MCF 10A (cell line): ENCODE measurements around the gene CDH24. TPM values are rescaled to one million over a fixed set of nuclear protein-coding genes. Genes with fewer than 3 reads are reported as not detected.

ENCODE experiments used
- BruUV-seq: library from RNA; stranded (reverse); fragments of 400-500 nt; replicated peaks from 2 replicates; lab custom pipeline; 2021; lab: Mats Ljungman, UMichigan
- CTCF ChIA-PET: fragments of 300-600 bp; sonication (Branson Sonifier 250); formaldehyde crosslinking; extraction: SDS; loops from one replicate; lab custom pipeline; 2021; ENCODE audit warnings: antibody characterized with exemption, inconsistent platforms; lab: Yijun Ruan, JAX
- POLR2A ChIA-PET: fragments of 300-600, 350-650 bp; sonication (Branson Sonifier 250); formaldehyde crosslinking; extraction: SDS; loops from one replicate; lab custom pipeline; 2020; ENCODE audit warnings: antibody characterized with exemption, inconsistent platforms; lab: Yijun Ruan, JAX
- DNase-seq: peaks from one replicate; pipeline ENCODE4 v3.0.0-alpha.2; 2018; ENCODE audit not compliant: unreplicated experiment
- H3K27ac Mint-ChIP-seq: one replicate; pipeline ENCODE4 v1.8.0; 2022; ENCODE audit warnings: mild to moderate bottlenecking, low read depth, mixed read lengths; ENCODE audit not compliant: unreplicated experiment
- H3K27me3 Mint-ChIP-seq: one replicate; pipeline ENCODE4 v1.8.0; 2022; ENCODE audit warnings: mixed read lengths; ENCODE audit not compliant: insufficient read depth, unreplicated experiment
- H3K36me3 Mint-ChIP-seq: one replicate; pipeline ENCODE4 v1.8.0; 2022; ENCODE audit warnings: mild to moderate bottlenecking, moderate library complexity, mixed read lengths; ENCODE audit not compliant: insufficient read depth, unreplicated experiment
- H3K4me1 Mint-ChIP-seq: one replicate; pipeline ENCODE4 v1.8.0; 2022; ENCODE audit warnings: mixed read lengths; ENCODE audit not compliant: insufficient read depth, unreplicated experiment
- H3K4me3 Mint-ChIP-seq: one replicate; pipeline ENCODE4 v1.8.0; 2022; ENCODE audit warnings: mild to moderate bottlenecking, moderate library complexity, mixed read lengths; ENCODE audit not compliant: unreplicated experiment
- H3K9me3 Mint-ChIP-seq: one replicate; pipeline ENCODE4 v1.8.0; 2022; ENCODE audit warnings: mixed read lengths; ENCODE audit not compliant: unreplicated experiment
- intact Hi-C: fragments of 100-400 bp; cut with micrococcal nuclease; formaldehyde crosslinking; loops from 2 replicates; pipeline ENCODE4 v1.14.1; 2022
- total RNA-seq: library from RNA; stranded (reverse); gene quantifications from 2 replicates; pipeline ENCODE4 v1.2.3, GENCODE V29; 2022
- TF ChIP-seq, protein P1 (sequence below): fragments of 200-600 bp; IDR thresholded peaks from one replicate; pipeline ENCODE4 v1.8.0; 2022; ENCODE audit warnings: antibody characterized with exemption, mild to moderate bottlenecking; ENCODE audit not compliant: unreplicated experiment

The CDH24 gene
- total RNA-seq, 1 experiment from 2014 or later = 4.9 TPM

DNA sequence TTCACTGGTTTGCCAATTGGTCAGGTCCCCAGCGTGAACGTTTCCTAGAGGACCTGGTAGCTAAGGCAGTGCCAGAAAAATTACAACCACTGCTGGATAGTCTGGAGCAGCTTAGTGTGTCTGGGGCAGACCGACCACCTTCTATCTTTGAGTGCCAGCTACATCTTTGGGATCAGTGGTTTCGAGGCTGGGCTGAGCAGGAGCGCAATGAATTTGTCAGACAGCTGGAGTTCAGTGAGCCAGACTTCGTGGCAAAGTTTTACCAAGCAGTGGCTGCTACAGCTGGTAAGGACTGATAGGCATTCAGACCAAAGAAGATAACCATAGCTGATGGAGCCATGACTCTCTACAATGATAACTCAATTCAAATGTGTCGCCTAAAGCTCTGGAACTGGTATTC, 40.5 kb upstream of the CDH24 start:
- no TSS peak for BruUV-seq
- ChIA-PET CTCF (interaction anchor here (0.6 to 1.5 kb wide), 6 partner anchors 20 to 196 kb away, joined by 3 to 8 read pairs (median 4); no protein-coding TSS in a partner anchor), POLR2A (interaction anchor here (0.8 to 1.2 kb wide), 2 partner anchors 29 to 112 kb away, joined by 3 to 4 read pairs; no protein-coding TSS in a partner anchor)
- intact Hi-C loops = no loop called here
- H3K9me3 Mint-ChIP-seq = no peaks in the 10 kb centered on the region
- H3K36me3 Mint-ChIP-seq = peaks cover 35% of the 10 kb centered on the region
- H3K27ac Mint-ChIP-seq = no peak overlapping the region
- H3K27me3 Mint-ChIP-seq = no peaks in the 10 kb centered on the region
- no peak for DNase-seq
- H3K4me1 Mint-ChIP-seq = peaks cover 21% of the 10 kb centered on the region
- H3K4me3 Mint-ChIP-seq = no peak overlapping the region
- TF ChIP-seq, protein P1, sequence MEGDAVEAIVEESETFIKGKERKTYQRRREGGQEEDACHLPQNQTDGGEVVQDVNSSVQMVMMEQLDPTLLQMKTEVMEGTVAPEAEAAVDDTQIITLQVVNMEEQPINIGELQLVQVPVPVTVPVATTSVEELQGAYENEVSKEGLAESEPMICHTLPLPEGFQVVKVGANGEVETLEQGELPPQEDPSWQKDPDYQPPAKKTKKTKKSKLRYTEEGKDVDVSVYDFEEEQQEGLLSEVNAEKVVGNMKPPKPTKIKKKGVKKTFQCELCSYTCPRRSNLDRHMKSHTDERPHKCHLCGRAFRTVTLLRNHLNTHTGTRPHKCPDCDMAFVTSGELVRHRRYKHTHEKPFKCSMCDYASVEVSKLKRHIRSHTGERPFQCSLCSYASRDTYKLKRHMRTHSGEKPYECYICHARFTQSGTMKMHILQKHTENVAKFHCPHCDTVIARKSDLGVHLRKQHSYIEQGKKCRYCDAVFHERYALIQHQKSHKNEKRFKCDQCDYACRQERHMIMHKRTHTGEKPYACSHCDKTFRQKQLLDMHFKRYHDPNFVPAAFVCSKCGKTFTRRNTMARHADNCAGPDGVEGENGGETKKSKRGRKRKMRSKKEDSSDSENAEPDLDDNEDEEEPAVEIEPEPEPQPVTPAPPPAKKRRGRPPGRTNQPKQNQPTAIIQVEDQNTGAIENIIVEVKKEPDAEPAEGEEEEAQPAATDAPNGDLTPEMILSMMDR = no peak

DNA sequence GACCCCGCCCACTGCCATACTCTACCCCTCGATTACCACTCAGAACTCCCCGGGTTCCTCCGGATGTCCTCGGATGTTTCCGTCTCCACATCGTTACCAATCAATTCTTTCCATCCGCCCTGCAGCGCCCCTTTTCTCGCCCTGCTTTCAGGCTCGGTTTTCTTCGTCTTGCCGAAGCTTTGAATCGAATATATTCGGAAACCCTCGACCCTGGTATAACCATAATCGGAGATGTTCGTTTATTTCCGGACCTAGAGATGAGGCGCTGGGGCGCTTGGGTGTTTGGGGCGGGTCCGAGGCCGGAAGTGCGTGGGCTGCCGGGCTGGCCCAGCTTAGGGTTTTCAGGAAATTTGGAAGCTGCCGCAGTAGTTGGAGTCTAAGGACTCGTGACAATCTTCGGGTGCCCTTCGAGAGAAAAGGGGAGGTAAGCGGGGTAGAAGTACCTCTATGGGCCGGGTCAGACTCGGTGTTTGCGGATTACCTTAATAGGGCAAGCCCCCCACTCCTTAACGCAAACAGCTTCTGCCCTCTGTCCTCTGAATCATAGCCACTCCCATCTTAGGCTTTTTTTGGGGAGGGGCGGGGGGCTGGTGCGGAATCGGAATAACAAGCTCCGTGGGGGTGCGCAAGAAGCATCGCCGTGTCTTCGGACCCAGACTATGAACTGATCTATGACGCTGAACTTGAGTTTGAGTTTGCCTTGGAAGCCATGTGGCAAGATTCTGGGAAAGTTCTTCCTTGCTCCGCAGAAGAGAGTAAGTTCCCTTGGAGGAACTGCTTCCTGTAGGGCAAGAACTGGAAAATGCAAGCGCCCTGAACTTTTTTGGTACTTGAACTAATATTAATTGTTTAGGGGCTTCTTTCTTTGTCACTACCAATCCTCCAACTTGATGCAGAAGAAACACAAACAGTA, 38.1 kb upstream of the CDH24 start, which contains the start of gene C14orf119:
Gene C14orf119 (plus strand): TSS at position 310 of the 913 bp plus-strand sequence. CDS start 2,154 bp downstream, outside the sequence.
- no peaks in the 10 kb centered on the region for H3K27me3 Mint-ChIP-seq
- BruUV-seq = TSS peak; percentile 75
- peaks cover 57% of the 10 kb centered on the region for H3K36me3 Mint-ChIP-seq
- TF ChIP-seq, protein P1 = no peak
- ChIA-PET CTCF (interaction anchor here (0.6 to 3.7 kb wide), 17 partner anchors 14 to 468 kb away, joined by 3 to 54 read pairs (median 6); partner anchors contain the start of gene CDH24), POLR2A (interaction anchor here (0.6 to 3.8 kb wide), 66 partner anchors 8 to 1639 kb away, joined by 3 to 74 read pairs (median 5); partner anchors contain the start of genes AJUBA, CHD8, DAD1 and DCAF11)
- no peaks in the 10 kb centered on the region for H3K9me3 Mint-ChIP-seq
- intact Hi-C loops = loop anchor here (2.0 kb wide), 2 partner anchors 17 to 59 kb away; no protein-coding TSS in a partner anchor
- no peak within 1 kb of the TSS for H3K27ac Mint-ChIP-seq
- H3K4me1 Mint-ChIP-seq = peaks cover 25% of the 10 kb centered on the region
- no peak within 1 kb of the TSS for H3K4me3 Mint-ChIP-seq
- peak; percentile 100 for DNase-seq

DNA sequence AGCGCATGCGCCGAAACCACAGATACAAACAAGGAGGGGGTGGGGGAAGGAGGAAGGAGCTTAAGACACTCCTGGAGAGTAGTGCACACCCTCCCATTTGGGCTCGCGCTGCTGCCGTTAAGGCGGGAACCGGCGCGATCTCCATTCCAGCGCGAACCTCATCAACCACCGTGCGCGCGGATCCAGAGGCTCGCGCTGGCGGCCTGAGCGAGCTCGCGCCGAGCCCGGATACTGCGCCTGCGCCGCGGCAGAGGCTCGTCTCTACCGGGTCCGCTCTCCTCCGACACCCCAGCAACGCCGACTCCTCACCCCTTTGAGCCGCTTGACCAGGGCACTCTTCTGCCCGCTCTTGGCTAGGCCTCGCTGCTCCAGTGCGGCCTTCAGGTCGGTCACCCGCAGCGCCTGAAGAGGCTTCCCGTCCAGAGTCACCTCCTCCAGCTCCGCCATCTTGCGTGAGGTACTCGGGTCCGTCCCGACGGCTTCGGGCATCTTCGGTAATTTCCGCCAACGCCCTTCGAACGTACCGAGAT, 37.4 kb upstream of the CDH24 start, which contains the start of gene ACIN1:
Gene ACIN1 (minus strand): TSS at position 471 of the 530 bp plus-strand sequence. CDS start 24 bp downstream, at position 447.
- Mint-ChIP-seq H3K36me3 (peaks cover 60% of the 10 kb centered on the region), H3K27ac (no peak within 1 kb of the TSS), H3K9me3 (no peaks in the 10 kb centered on the region), H3K27me3 (no peaks in the 10 kb centered on the region), H3K4me1 (peaks cover 21% of the 10 kb centered on the region), H3K4me3 (no peak within 1 kb of the TSS)
- intact Hi-C loops = loop anchor here (2.0 kb wide), 2 partner anchors 16 to 60 kb away; no protein-coding TSS in a partner anchor
- TF ChIP-seq, protein P1 = no peak
- TSS peak; percentile 51 for BruUV-seq
- ChIA-PET POLR2A (interaction anchor here (0.5 to 3.8 kb wide), 62 partner anchors 8 to 1639 kb away, joined by 3 to 74 read pairs (median 5); partner anchors contain the start of genes AJUBA, CHD8, DAD1 and DCAF11), CTCF (interaction anchor here (0.6 to 3.7 kb wide), 16 partner anchors 15 to 939 kb away, joined by 3 to 54 read pairs (median 6); partner anchors contain the start of gene CDH24)
- DNase-seq = peak; percentile 79
